Smooth muscle cell (in vitro differentiated cells): ENCODE measurements around the gene DIP2B. TPM values are rescaled to one million over a fixed set of nuclear protein-coding genes. Genes with fewer than 3 reads are reported as not detected.
"Not testable (repeated sequence)": the region's sequence is repeated elsewhere in the genome, so short reads cannot be mapped to it uniquely, and the experiment has no call there.

Source experiments
- DNase-seq: peaks from one replicate; lab custom pipeline; 2025; ENCODE audit not compliant: unreplicated experiment; lab: John Stamatoyannopoulos, UW
- H2AFZ ChIP-seq: fragments of 200-600 bp; sonication (generic); 2 replicates; pipeline ENCODE4 v1.6.0; 2016; ENCODE audit warnings: antibody characterized with exemption, low read depth, mild to moderate bottlenecking
- H3F3A ChIP-seq: fragments of 200-600 bp; sonication (generic); 2 replicates; pipeline ENCODE4 v1.6.0; 2017; ENCODE audit warnings: antibody characterized with exemption, low read depth
- H3K27ac ChIP-seq: fragments of 200-600 bp; sonication (generic); 2 replicates; pipeline ENCODE4 v1.5.1; 2016; ENCODE audit warnings: low read depth, mild to moderate bottlenecking
- H3K27me3 ChIP-seq: fragments of 200-600 bp; sonication (generic); 2 replicates; pipeline ENCODE4 v1.6.1; 2016; ENCODE audit warnings: low read depth, mild to moderate bottlenecking
- H3K36me3 ChIP-seq: fragments of 200-600 bp; sonication (generic); 2 replicates; pipeline ENCODE4 v1.5.1; 2016; ENCODE audit warnings: low read depth
- H3K4me1 ChIP-seq: fragments of 200-600 bp; sonication (generic); 2 replicates; pipeline ENCODE4 v1.5.1; 2016; ENCODE audit warnings: low read depth
- H3K4me2 ChIP-seq: fragments of 200-600 bp; sonication (generic); 2 replicates; pipeline ENCODE4 v1.6.0; 2016; ENCODE audit warnings: mild to moderate bottlenecking
- H3K4me3 ChIP-seq: fragments of 200-600 bp; sonication (generic); 2 replicates; pipeline ENCODE4 v1.5.1; 2016; ENCODE audit warnings: mild to moderate bottlenecking
- H3K79me2 ChIP-seq: fragments of 200-600 bp; sonication (generic); 2 replicates; pipeline ENCODE4 v1.6.0; 2016; ENCODE audit warnings: low read depth, mild to moderate bottlenecking
- H3K9ac ChIP-seq: fragments of 200-600 bp; sonication (generic); 2 replicates; pipeline ENCODE4 v1.6.0; 2016; ENCODE audit warnings: low read depth
- H3K9me3 ChIP-seq: fragments of 200-600 bp; sonication (generic); replicated peaks from 2 replicates; pipeline ENCODE4 v1.5.1; 2016; ENCODE audit warnings: low read depth
- H4K20me1 ChIP-seq: fragments of 200-600 bp; sonication (generic); 2 replicates; pipeline ENCODE4 v1.6.0; 2016; ENCODE audit warnings: low read depth
- WGBS: methylation state at CpG from one replicate; pipeline ENCODE4 v1.1.7; 2016; ENCODE audit warnings: low lambda C conversion rate; 5-methylcytosine and 5-hydroxymethylcytosine counted together
- polyA plus RNA-seq: library from polyadenylated mRNA; unstranded; fragments of >200 nt; fragmentation: Nextera tagmentation; extraction: Ambion mirVana; gene quantifications from 2 replicates; pipeline ENCODE4 v1.2.1, GENCODE V29; 2016
- total RNA-seq: library from RNA; depleted of rRNA; stranded (reverse); fragments of >200 nt; gene quantifications from 2 replicates; pipeline ENCODE4 v1.2.3, GENCODE V29; 2014
- TF ChIP-seq, protein P1 (sequence below): fragments of 200-600 bp; sonication (generic); IDR thresholded peaks from 2 replicates; pipeline ENCODE4 v1.5.1; 2017; ENCODE audit warnings: borderline replicate concordance, mild to moderate bottlenecking, antibody characterized with exemption; ENCODE audit not compliant: insufficient read depth, poor library complexity, severe bottlenecking

DIP2B gene
- total and polyA plus RNA-seq, 2 experiments from 2014 or later = 5.8 to 35.2 TPM

GRCh38 chr12:50554651-50555050 lies 49.9 kb downstream of the DIP2B start:
- no peaks in the 10 kb centered on the region for H3K4me1 ChIP-seq
- H2AFZ ChIP-seq = no peak overlapping the region
- H3K27ac ChIP-seq = no peak overlapping the region
- no peak for DNase-seq
- TF ChIP-seq, protein P1, sequence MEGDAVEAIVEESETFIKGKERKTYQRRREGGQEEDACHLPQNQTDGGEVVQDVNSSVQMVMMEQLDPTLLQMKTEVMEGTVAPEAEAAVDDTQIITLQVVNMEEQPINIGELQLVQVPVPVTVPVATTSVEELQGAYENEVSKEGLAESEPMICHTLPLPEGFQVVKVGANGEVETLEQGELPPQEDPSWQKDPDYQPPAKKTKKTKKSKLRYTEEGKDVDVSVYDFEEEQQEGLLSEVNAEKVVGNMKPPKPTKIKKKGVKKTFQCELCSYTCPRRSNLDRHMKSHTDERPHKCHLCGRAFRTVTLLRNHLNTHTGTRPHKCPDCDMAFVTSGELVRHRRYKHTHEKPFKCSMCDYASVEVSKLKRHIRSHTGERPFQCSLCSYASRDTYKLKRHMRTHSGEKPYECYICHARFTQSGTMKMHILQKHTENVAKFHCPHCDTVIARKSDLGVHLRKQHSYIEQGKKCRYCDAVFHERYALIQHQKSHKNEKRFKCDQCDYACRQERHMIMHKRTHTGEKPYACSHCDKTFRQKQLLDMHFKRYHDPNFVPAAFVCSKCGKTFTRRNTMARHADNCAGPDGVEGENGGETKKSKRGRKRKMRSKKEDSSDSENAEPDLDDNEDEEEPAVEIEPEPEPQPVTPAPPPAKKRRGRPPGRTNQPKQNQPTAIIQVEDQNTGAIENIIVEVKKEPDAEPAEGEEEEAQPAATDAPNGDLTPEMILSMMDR = no peak
- no peak overlapping the region for H3K4me3 ChIP-seq
- peaks cover 7% of the 10 kb centered on the region for H3F3A ChIP-seq
- peaks cover 59% of the 10 kb centered on the region for H4K20me1 ChIP-seq
- no peak overlapping the region for H3K4me2 ChIP-seq
- no peaks in the 10 kb centered on the region for H3K36me3 ChIP-seq
- H3K79me2 ChIP-seq = peaks cover 88% of the 10 kb centered on the region
- H3K9ac ChIP-seq = no peak overlapping the region
- no peaks in the 10 kb centered on the region for H3K9me3 ChIP-seq
- no peaks in the 10 kb centered on the region for H3K27me3 ChIP-seq
- WGBS = 95% methylated on average over 13 of the region's 13 CpGs

- DNase-seq = no peak
- H3K9ac ChIP-seq = no peak overlapping the region
- H3K27ac ChIP-seq = no peak overlapping the region
- no peaks in the 10 kb centered on the region for H3K9me3 ChIP-seq
- H3K4me3 ChIP-seq = no peak overlapping the region
- no peak overlapping the region for H3K4me2 ChIP-seq
- peaks cover 59% of the 10 kb centered on the region for H4K20me1 ChIP-seq
- H3K79me2 ChIP-seq = peaks cover 90% of the 10 kb centered on the region
- no peaks in the 10 kb centered on the region for H3F3A ChIP-seq
- TF ChIP-seq, protein P1 = no peak
- no peaks in the 10 kb centered on the region for H3K4me1 ChIP-seq
- H2AFZ ChIP-seq = no peak overlapping the region
- H3K36me3 ChIP-seq = no peaks in the 10 kb centered on the region
- 56% methylated on average over 4 of the region's 4 CpGs for WGBS
- H3K27me3 ChIP-seq = no peaks in the 10 kb centered on the region
Observed at GRCh38 chr12:50555471-50555885, 50.7 kb downstream of the DIP2B start.

- Histone ChIP-seq H3F3A (no peaks in the 10 kb centered on the region), H3K9me3 (no peaks in the 10 kb centered on the region), H3K4me2 (no peak overlapping the region), H3K27ac (no peak overlapping the region), H3K4me1 (no peaks in the 10 kb centered on the region), H3K79me2 (peaks cover 92% of the 10 kb centered on the region), H3K4me3 (no peak overlapping the region), H2AFZ (no peak overlapping the region), H3K27me3 (no peaks in the 10 kb centered on the region), H3K36me3 (no peaks in the 10 kb centered on the region), H3K9ac (no peak overlapping the region), H4K20me1 (peaks cover 55% of the 10 kb centered on the region)
- over 99% methylated on average over 11 of the region's 11 CpGs for WGBS
- TF ChIP-seq, protein P1 = no peak
- DNase-seq = no peak
Observed at GRCh38 chr12:50556273-50556672, 51.5 kb downstream of the DIP2B start.

- Histone ChIP-seq H3K27ac (peak overlapping the region; percentile 24), H3K79me2 (peaks cover 92% of the 10 kb centered on the region)
Observed at GRCh38 chr12:50556796-50557195, 52.0 kb downstream of the DIP2B start.

More at GRCh38 chr12:50556796-50557195, 52.0 kb downstream of the DIP2B start:
- DNase-seq, H2AFZ ChIP-seq, H3K4me3 ChIP-seq, H3F3A ChIP-seq, H3K9ac ChIP-seq, H3K27me3 ChIP-seq, H3K36me3 ChIP-seq, H3K4me2 ChIP-seq, H3K9me3 ChIP-seq, H3K4me1 ChIP-seq: not testable (repeated sequence)
- WGBS = 74% methylated on average over 7 of the region's 7 CpGs
- peaks cover 50% of the 10 kb centered on the region for H4K20me1 ChIP-seq
